HEK293 (cell line): ENCODE measurements around the gene DRD4.

Experiments used
- HOXA7 ChIP-seq: sonication (generic); formaldehyde crosslinking; IDR thresholded peaks from 2 replicates; pipeline ENCODE4 v1.8.1; 2022; ENCODE audit warnings: missing genetic modification reagents, borderline replicate concordance
- RBAK ChIP-seq: fragments of 450-650 bp; formaldehyde crosslinking; IDR thresholded peaks from 2 replicates; pipeline ENCODE4 v1.5.1; 2016; ENCODE audit warnings: missing biosample characterization, missing genetic modification characterization
- ZBTB21 ChIP-seq: fragments of 450-650 bp; formaldehyde crosslinking; IDR thresholded peaks from 2 replicates; pipeline ENCODE4 v1.5.1; 2017; ENCODE audit warnings: missing biosample characterization, missing genetic modification characterization
- ZNF133 ChIP-seq: fragments of 450-650 bp; formaldehyde crosslinking; IDR thresholded peaks from 2 replicates; pipeline ENCODE4 v1.5.1; 2016; ENCODE audit warnings: missing biosample characterization, missing genetic modification characterization
- ZNF549 ChIP-seq: fragments of 450-650 bp; IDR thresholded peaks from 2 replicates; pipeline ENCODE4 v1.5.1; 2018; ENCODE audit warnings: missing biosample characterization, missing genetic modification characterization, mild to moderate bottlenecking, inconsistent platforms, moderate library complexity
- TF ChIP-seq, protein P1 (sequence below): fragments of 450-650 bp; formaldehyde crosslinking; IDR thresholded peaks from 2 replicates; pipeline ENCODE4 v1.5.1; 2016; ENCODE audit warnings: missing biosample characterization, missing genetic modification characterization
- TF ChIP-seq, protein P2 (sequence below): fragments of 450-650 bp; formaldehyde crosslinking; IDR thresholded peaks from 2 replicates; pipeline ENCODE4 v1.5.1; 2016; ENCODE audit warnings: missing biosample characterization, missing genetic modification characterization

DNA sequence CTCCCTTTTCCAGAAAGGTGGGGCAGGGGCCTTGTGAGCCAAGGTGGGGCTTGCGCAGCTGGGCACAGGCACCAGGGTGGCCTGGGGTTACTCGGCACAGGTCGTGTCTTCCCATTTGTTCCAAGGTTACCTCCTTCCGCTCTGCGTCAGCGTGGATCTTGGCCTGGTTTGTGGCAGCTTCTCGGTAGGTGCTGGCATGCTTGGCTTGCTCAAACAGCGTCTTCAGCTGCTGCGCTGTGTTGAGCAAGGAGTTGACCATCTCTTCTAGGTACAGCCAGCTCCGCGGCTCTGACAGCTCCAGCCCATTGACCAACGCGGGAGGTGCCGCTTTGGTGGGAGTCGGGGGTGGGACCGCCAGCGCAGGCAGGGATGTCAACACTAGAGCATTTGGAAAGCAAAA, 37.3 kb downstream of the DRD4 start:
- TF ChIP-seq, protein P1, sequence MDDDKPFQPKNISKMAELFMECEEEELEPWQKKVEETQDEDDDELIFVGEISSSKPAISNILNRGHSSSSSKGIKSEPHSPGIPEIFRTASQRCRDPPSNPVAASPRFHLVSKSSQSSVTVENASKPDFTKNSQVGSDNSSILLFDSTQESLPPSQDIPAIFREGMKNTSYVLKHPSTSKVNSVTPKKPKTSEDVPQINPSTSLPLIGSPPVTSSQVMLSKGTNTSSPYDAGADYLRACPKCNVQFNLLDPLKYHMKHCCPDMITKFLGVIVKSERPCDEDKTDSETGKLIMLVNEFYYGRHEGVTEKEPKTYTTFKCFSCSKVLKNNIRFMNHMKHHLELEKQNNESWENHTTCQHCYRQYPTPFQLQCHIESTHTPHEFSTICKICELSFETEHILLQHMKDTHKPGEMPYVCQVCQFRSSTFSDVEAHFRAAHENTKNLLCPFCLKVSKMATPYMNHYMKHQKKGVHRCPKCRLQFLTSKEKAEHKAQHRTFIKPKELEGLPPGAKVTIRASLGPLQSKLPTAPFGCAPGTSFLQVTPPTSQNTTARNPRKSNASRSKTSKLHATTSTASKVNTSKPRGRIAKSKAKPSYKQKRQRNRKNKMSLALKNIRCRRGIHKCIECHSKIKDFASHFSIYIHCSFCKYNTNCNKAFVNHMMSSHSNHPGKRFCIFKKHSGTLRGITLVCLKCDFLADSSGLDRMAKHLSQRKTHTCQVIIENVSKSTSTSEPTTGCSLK: no peak
- TF ChIP-seq RBAK (tag by site-specific recombination) (no peak), ZBTB21 (no peak), ZNF133 (tag by site-specific recombination) (no peak), ZNF549 (tag by site-specific recombination) (no peak), HOXA7 (CRISPR knock-in tag) (no peak)
- TF ChIP-seq, protein P2, sequence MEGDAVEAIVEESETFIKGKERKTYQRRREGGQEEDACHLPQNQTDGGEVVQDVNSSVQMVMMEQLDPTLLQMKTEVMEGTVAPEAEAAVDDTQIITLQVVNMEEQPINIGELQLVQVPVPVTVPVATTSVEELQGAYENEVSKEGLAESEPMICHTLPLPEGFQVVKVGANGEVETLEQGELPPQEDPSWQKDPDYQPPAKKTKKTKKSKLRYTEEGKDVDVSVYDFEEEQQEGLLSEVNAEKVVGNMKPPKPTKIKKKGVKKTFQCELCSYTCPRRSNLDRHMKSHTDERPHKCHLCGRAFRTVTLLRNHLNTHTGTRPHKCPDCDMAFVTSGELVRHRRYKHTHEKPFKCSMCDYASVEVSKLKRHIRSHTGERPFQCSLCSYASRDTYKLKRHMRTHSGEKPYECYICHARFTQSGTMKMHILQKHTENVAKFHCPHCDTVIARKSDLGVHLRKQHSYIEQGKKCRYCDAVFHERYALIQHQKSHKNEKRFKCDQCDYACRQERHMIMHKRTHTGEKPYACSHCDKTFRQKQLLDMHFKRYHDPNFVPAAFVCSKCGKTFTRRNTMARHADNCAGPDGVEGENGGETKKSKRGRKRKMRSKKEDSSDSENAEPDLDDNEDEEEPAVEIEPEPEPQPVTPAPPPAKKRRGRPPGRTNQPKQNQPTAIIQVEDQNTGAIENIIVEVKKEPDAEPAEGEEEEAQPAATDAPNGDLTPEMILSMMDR: no peak
